ENCODE results near the gene RBM19.

GRCh38 chr12:113961921-113962710 lies 4.0 kb downstream of the RBM19 start:
- TF ChIP-seq, protein P1, sequence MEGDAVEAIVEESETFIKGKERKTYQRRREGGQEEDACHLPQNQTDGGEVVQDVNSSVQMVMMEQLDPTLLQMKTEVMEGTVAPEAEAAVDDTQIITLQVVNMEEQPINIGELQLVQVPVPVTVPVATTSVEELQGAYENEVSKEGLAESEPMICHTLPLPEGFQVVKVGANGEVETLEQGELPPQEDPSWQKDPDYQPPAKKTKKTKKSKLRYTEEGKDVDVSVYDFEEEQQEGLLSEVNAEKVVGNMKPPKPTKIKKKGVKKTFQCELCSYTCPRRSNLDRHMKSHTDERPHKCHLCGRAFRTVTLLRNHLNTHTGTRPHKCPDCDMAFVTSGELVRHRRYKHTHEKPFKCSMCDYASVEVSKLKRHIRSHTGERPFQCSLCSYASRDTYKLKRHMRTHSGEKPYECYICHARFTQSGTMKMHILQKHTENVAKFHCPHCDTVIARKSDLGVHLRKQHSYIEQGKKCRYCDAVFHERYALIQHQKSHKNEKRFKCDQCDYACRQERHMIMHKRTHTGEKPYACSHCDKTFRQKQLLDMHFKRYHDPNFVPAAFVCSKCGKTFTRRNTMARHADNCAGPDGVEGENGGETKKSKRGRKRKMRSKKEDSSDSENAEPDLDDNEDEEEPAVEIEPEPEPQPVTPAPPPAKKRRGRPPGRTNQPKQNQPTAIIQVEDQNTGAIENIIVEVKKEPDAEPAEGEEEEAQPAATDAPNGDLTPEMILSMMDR (IDR thresholded peaks at IDR 0.05; ENCODE audit: low read length), result no peak
- no peak for TF ChIP-seq EZH2 (optimal IDR thresholded peaks at IDR 0.05; ENCODE audit: low read depth, low read length)
